Measurements from ENCODE around the gene LGMN. TPM values are rescaled to one million over a fixed set of nuclear protein-coding genes. Genes with fewer than 3 reads are reported as not detected.

Gene LGMN
- total RNA-seq, 4 donors from 2014 or later, result 61.8 to 77.3 (median 72.6) TPM

DNA sequence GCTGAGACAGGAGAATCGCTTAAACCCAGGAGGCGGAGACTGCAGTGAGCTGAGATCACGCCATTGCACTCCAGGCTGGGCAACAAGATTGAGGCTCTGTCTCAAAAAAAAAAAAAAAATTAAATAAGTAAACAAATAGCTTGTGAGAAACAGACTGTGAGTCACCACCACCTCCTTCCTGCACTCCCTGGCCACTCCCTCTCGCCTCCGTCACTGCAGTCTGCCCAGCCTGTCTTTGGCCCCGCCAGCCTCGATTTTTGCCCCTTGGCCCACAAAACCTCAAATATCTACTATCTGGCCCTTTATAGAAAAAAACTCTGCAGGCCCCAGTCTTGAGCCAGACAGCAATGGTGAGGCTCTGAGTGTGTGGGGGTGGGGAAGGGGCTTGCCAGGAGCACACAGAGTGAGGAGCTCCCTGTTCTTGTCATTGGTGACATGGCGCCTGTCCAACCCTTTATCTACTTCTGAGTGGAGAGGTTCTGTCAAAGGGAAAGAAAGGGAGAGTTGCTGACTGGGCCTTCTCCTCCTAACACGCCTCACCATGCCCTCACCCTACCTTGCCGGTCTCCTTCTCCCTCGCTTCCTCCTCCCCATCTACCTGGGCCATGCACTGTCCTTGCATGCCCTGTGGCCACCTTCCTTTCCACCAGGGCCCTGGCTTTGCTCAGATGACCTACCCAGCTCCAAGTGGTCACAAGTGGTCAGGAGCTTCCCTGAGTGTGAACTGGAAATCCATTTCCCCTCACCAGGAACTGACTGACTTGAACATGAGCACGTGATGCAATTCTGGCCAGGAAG lies 22.1 kb downstream of the LGMN start:
- Histone ChIP-seq H3K4me3 (no peak overlapping the region), H3K9me3 (no peaks in the 10 kb centered on the region), H3K27me3 (no peaks in the 10 kb centered on the region), H3K36me3 (peaks cover 0 to 22% (median 0%) of the 10 kb centered on the region in 3 donors), H3K27ac (peak overlapping the region in 3 of 4 donors; percentile 42 to 64 (median 44)), H3K4me1 (peaks cover 0 to 6% (median 2%) of the 10 kb centered on the region in 4 donors)
- DNase-seq (ENCODE audit: low spot score in 2 of 2), result no peak
- TF ChIP-seq, protein P1, sequence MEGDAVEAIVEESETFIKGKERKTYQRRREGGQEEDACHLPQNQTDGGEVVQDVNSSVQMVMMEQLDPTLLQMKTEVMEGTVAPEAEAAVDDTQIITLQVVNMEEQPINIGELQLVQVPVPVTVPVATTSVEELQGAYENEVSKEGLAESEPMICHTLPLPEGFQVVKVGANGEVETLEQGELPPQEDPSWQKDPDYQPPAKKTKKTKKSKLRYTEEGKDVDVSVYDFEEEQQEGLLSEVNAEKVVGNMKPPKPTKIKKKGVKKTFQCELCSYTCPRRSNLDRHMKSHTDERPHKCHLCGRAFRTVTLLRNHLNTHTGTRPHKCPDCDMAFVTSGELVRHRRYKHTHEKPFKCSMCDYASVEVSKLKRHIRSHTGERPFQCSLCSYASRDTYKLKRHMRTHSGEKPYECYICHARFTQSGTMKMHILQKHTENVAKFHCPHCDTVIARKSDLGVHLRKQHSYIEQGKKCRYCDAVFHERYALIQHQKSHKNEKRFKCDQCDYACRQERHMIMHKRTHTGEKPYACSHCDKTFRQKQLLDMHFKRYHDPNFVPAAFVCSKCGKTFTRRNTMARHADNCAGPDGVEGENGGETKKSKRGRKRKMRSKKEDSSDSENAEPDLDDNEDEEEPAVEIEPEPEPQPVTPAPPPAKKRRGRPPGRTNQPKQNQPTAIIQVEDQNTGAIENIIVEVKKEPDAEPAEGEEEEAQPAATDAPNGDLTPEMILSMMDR (IDR thresholded peaks at IDR 0.05), result no peak
- TF ChIP-seq EP300 (IDR thresholded peaks at IDR 0.05), result no peak
- TF ChIP-seq POLR2A (IDR thresholded peaks at IDR 0.05), result no peak
- 86 to 88% methylated on average over 12 of the region's 12 CpGs for WGBS, 2 donors

DNA sequence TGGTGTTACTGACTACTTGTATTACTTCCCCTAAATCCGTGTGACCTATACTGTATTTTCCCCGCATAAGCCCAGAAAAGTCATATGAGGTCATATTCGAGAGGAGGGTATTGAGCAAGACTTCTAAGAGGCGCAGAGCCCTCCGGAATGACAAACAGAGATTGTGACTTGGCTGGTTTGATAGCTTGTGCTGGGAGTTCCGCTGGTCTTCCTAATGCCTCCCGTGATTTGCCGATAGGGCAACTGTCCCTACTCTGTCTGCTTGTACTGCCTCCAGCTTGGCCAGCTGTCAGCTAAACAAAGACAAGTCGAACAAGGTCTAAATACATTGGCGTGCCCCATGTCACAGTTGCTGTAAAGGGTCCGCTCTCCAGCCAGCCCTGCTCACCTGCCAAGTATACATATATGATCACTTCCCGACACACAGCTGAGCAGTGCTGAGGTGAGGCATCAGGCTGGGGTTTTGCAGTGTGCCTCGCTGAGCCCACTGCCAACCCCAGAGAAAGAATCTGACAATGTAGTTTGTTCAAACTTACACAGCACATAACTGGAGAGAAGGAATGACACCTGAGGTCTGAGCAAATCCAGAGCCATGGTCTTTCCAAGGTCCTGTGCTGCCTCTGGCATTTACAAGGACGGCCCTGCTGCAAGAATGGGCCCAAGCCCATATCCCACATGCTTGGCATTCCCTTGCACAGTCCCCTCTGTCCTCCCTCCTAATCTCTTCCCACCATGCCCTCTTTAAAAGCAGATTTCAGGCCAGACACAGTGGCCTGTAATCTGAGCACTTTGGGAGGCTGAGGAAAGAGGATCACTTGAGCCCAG lies 23.7 kb downstream of the LGMN start:
- Histone ChIP-seq H3K9me3 (no peaks in the 10 kb centered on the region), H3K4me1 (peaks cover 0 to 18% (median 9%) of the 10 kb centered on the region in 4 donors), H3K27me3 (no peaks in the 10 kb centered on the region), H3K4me3 (no peak overlapping the region), H3K36me3 (peaks cover 0 to 16% (median 0%) of the 10 kb centered on the region in 3 donors), H3K27ac (peak overlapping the region in 1 of 4 donors; percentile 36)
- 85 to 89% methylated on average over 14 of the region's 14 CpGs for WGBS, 2 donors
- DNase-seq (ENCODE audit: low spot score in 2 of 2), result no peak
- TF ChIP-seq, protein P1 (IDR thresholded peaks at IDR 0.05), result no peak
- peak; percentile 74 to 91 for TF ChIP-seq EP300 (IDR thresholded peaks at IDR 0.05)

DNA sequence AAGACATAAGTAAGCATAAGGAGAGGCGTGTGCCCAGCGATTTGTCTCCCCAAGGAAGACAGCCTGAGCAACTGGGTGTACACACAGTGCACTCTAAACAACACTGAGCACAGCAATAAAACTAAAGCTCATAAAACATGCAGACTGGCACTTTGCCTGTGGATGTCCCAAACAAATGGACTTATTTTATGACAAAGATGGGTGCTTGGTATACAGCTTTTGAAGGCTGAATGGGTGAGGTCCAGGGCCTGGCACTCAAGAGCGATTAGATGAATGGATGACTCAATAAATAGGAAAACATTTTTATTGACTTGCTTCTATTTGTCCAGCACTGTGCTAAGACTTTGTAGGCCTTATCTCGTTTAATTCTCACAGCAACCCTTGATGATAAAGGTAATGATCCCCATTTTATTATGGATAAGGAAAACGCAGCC lies 28.5 kb downstream of the LGMN start:
- Histone ChIP-seq H3K4me3 (no peak overlapping the region), H3K9me3 (no peaks in the 10 kb centered on the region), H3K4me1 (peaks cover 0 to 16% (median 7%) of the 10 kb centered on the region in 4 donors), H3K36me3 (peaks cover 0 to 14% (median 0%) of the 10 kb centered on the region in 3 donors), H3K27me3 (no peaks in the 10 kb centered on the region), H3K27ac (peak overlapping the region in 3 of 4 donors; percentile 36 to 72 (median 70))
- no peak for TF ChIP-seq POLR2A (IDR thresholded peaks at IDR 0.05)
- TF ChIP-seq, protein P1 (IDR thresholded peaks at IDR 0.05), result no peak
- peak in 1 of 2 donors; percentile 23 for TF ChIP-seq EP300 (IDR thresholded peaks at IDR 0.05)
- DNase-seq (ENCODE audit: low spot score in 2 of 2), result peak in 1 of 2 donors; percentile 54
- 49 to 54% methylated on average over 5 of the region's 5 CpGs for WGBS, 2 donors

DNA sequence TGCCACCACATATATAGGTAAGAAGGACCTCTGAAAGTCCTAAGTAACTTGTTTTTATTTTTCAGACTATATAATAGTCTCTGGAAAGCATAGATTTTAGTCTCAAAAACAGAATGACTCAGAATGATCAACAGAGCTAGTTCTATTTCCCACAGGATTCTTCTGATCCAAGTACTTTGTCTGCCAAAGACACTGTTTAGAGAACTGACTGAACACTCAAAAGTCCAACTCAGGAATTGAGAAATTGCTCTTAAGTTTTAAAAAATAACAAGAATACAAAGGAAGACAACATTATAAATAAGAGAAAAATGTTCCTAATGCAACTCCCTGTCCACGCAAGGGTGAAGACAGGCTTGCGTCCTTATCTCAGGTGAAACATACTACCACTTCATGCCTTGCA lies 29.0 kb downstream of the LGMN start:
- no peaks in the 10 kb centered on the region for H3K9me3 ChIP-seq
- DNase-seq (ENCODE audit: low spot score in 2 of 2), result no peak
- WGBS, 2 donors, result 70 to 84% methylated on average over 2 of the region's 2 CpGs
- peaks cover 0 to 16% (median 7%) of the 10 kb centered on the region in 4 donors for H3K4me1 ChIP-seq
- H3K36me3 ChIP-seq, result peaks cover 0 to 11% (median 0%) of the 10 kb centered on the region in 3 donors
- TF ChIP-seq EP300 (IDR thresholded peaks at IDR 0.05) (no peak), POLR2A (IDR thresholded peaks at IDR 0.05) (no peak)
- TF ChIP-seq, protein P1 (IDR thresholded peaks at IDR 0.05), result no peak
- no peak overlapping the region for H3K4me3 ChIP-seq
- H3K27ac ChIP-seq, result peak overlapping the region in 2 of 4 donors; percentile 70 to 72
- no peaks in the 10 kb centered on the region for H3K27me3 ChIP-seq

Measured in tibial nerve (tissue), 4 donors.